PFSK-1 (cell line): Measurements from ENCODE around the gene KREMEN1.

Experiments used
- FOXP2 ChIP-seq: optimal IDR thresholded peaks from 2 replicates; pipeline ENCODE3; 2011; ENCODE audit warnings: borderline replicate concordance, control low read depth, inconsistent platforms; ENCODE audit not compliant: insufficient read depth; ENCODE audit errors: extremely low read length, extremely low read depth
- POLR2AphosphoS5 ChIP-seq: IDR thresholded peaks from 2 replicates; pipeline ENCODE4 v1.6.1; 2012; ENCODE audit warnings: low read depth, mild to moderate bottlenecking, control low read depth, low read length, moderate library complexity
- SIN3A ChIP-seq: IDR thresholded peaks from 2 replicates; pipeline ENCODE4 v1.6.1; 2012; ENCODE audit warnings: mild to moderate bottlenecking, low read length, moderate library complexity, borderline replicate concordance; ENCODE audit not compliant: insufficient read depth
- TAF1 ChIP-seq: IDR thresholded peaks from 2 replicates; pipeline ENCODE4 v1.6.1; 2012; ENCODE audit warnings: low read length, control low read depth, borderline replicate concordance; ENCODE audit not compliant: insufficient read depth
- TF ChIP-seq, protein P1 (sequence below), 2 experiments: IDR thresholded peaks; 2 replicates each; pipeline versions ENCODE4 v1.6.1 to v1.8.0; 2011 to 2012; ENCODE audit warnings: low read depth in 2 of 2, low read length in 2 of 2, control low read depth in 1 of 2, inconsistent platforms in 1 of 2, mild to moderate bottlenecking in 1 of 2, moderate library complexity in 1 of 2; ENCODE audit not compliant: insufficient read depth in 1 of 2

The KREMEN1 gene

DNA sequence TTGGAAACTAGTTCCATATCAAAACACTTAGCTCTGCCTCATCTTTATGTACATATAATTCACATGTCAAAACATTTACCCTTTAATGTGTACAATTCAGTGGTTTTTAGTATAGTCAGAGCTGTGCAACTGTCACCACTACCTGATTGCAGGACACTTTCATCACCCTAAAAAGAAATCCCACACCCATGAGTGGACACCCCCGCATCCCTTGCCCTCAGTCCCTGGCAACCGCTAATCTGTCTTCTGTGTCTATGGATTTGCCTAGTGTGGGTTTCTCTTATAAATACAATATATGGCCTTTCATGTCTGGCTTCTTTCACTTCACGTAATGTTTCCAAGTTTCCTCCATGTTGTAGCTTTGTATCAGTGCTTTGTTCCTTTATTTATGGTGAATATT, 124.3 kb downstream of the KREMEN1 start:
- TF ChIP-seq POLR2AphosphoS5 (no peak), TAF1 (no peak), SIN3A (no peak), FOXP2 (no peak)
- TF ChIP-seq, protein P1, sequence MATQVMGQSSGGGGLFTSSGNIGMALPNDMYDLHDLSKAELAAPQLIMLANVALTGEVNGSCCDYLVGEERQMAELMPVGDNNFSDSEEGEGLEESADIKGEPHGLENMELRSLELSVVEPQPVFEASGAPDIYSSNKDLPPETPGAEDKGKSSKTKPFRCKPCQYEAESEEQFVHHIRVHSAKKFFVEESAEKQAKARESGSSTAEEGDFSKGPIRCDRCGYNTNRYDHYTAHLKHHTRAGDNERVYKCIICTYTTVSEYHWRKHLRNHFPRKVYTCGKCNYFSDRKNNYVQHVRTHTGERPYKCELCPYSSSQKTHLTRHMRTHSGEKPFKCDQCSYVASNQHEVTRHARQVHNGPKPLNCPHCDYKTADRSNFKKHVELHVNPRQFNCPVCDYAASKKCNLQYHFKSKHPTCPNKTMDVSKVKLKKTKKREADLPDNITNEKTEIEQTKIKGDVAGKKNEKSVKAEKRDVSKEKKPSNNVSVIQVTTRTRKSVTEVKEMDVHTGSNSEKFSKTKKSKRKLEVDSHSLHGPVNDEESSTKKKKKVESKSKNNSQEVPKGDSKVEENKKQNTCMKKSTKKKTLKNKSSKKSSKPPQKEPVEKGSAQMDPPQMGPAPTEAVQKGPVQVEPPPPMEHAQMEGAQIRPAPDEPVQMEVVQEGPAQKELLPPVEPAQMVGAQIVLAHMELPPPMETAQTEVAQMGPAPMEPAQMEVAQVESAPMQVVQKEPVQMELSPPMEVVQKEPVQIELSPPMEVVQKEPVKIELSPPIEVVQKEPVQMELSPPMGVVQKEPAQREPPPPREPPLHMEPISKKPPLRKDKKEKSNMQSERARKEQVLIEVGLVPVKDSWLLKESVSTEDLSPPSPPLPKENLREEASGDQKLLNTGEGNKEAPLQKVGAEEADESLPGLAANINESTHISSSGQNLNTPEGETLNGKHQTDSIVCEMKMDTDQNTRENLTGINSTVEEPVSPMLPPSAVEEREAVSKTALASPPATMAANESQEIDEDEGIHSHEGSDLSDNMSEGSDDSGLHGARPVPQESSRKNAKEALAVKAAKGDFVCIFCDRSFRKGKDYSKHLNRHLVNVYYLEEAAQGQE (IDR thresholded peaks at IDR 0.05; ENCODE audit: insufficient read depth in 1 of 2, low read depth in 2 of 2, low read length in 2 of 2), result no peak

DNA sequence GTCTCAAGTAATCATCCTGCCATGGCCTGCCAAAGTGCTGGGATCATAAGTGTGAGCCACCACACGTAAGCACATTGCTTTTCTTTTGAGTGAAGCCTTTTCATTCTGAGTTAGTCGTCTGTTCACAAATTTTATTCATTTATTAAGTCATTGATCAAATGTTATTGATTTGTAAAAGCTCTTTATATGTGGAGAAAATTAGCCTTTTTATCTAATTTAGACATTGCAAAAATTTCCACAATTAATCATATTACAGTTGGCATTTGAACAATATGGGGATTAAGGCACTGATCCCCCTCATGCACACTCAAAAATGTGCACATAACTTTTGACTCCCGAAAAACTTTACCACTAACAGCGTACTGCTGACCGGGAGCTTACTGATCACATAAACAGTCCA, 125.4 kb downstream of the KREMEN1 start:
- no peak for TF ChIP-seq FOXP2
- no peak for TF ChIP-seq POLR2AphosphoS5
- TF ChIP-seq TAF1, result no peak
- no peak for TF ChIP-seq SIN3A
- TF ChIP-seq, protein P1 (IDR thresholded peaks at IDR 0.05; ENCODE audit: insufficient read depth in 1 of 2, low read depth in 2 of 2, low read length in 2 of 2), result no peak

DNA sequence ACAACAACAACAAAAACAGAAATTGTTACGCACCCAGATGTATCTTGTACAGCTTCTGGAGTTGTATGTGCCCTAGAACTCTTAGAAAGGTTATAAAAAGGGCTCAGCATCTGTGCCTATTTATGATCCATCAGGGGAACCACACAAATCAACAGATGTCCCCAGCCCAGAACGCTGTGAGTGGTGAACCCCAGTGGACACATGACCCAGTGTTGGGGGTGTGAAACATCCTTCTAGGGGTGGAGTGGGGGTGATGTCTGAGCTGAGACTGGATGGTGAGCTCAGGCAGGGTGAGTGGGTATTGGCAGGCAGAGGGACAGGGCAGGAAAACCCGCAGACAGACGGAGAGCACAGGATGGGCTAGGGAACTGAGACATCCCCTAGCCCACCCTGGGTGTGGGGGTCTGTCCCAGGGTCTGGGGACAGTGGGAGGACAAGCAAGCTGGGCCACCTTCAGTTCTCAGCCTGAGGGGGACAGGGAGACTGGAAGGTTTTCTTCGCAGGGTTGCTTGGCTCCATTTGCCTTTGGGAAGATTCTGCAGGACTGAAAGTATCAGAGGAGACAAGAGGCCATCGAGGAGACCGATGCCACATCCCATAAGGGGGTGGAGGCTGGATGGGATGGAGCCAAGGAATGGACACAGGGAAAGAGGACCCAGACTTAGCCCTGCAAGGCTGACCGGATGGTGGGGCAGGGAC, 127.0 kb downstream of the KREMEN1 start:
- no peak for TF ChIP-seq FOXP2
- no peak for TF ChIP-seq TAF1
- no peak for TF ChIP-seq POLR2AphosphoS5
- no peak for TF ChIP-seq SIN3A
- TF ChIP-seq, protein P1 (IDR thresholded peaks at IDR 0.05; ENCODE audit: insufficient read depth in 1 of 2, low read depth in 2 of 2, low read length in 2 of 2), result no peak

DNA sequence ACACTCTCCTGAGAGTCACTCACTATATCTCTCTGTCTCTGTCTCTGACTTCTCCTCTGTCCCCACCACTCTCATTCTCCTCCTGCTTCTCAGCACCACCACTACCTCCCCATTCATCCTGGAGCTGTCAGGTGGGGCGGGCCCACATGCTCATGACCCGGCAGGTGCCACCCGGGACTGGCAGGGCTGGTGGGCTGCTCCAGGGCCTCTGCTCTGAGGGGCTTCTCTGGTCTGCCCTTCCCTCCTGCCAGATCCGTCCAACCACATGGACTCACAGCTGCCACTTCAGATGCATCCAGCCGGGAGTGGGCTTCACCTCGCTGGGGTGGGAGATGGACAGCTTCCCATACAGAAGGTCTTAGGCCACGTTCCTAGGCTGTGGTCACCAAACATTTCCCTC, 128.1 kb downstream of the KREMEN1 start:
- TF ChIP-seq SIN3A (no peak), FOXP2 (no peak), TAF1 (no peak), POLR2AphosphoS5 (no peak)
- TF ChIP-seq, protein P1 (IDR thresholded peaks at IDR 0.05; ENCODE audit: insufficient read depth in 1 of 2, low read depth in 2 of 2, low read length in 2 of 2), result no peak
